ENCODE data around the gene PPP1R9B.

- TF ChIP-seq SIN3A (IDR thresholded peaks at IDR 0.05; ENCODE audit: borderline replicate concordance, insufficient read depth, low read length) (no peak), FOXP2 (optimal IDR thresholded peaks at IDR 0.05; ENCODE audit: borderline replicate concordance, extremely low read depth, extremely low read length, insufficient read depth) (no peak), TAF1 (IDR thresholded peaks at IDR 0.05; ENCODE audit: borderline replicate concordance, insufficient read depth, low read length) (no peak)
- TF ChIP-seq, protein P1, sequence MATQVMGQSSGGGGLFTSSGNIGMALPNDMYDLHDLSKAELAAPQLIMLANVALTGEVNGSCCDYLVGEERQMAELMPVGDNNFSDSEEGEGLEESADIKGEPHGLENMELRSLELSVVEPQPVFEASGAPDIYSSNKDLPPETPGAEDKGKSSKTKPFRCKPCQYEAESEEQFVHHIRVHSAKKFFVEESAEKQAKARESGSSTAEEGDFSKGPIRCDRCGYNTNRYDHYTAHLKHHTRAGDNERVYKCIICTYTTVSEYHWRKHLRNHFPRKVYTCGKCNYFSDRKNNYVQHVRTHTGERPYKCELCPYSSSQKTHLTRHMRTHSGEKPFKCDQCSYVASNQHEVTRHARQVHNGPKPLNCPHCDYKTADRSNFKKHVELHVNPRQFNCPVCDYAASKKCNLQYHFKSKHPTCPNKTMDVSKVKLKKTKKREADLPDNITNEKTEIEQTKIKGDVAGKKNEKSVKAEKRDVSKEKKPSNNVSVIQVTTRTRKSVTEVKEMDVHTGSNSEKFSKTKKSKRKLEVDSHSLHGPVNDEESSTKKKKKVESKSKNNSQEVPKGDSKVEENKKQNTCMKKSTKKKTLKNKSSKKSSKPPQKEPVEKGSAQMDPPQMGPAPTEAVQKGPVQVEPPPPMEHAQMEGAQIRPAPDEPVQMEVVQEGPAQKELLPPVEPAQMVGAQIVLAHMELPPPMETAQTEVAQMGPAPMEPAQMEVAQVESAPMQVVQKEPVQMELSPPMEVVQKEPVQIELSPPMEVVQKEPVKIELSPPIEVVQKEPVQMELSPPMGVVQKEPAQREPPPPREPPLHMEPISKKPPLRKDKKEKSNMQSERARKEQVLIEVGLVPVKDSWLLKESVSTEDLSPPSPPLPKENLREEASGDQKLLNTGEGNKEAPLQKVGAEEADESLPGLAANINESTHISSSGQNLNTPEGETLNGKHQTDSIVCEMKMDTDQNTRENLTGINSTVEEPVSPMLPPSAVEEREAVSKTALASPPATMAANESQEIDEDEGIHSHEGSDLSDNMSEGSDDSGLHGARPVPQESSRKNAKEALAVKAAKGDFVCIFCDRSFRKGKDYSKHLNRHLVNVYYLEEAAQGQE (IDR thresholded peaks at IDR 0.05; ENCODE audit: insufficient read depth in 1 of 2, low read depth in 2 of 2, low read length in 2 of 2) = no peak
Measured at GRCh38 chr17:50146230-50146926, 4.1 kb downstream of the PPP1R9B start.
